SK-N-SH treated with all-trans-retinoic acid at 6 μM for 48 hours (cell line): ENCODE measurements around the gene FGF14.
A peak's percentile ranks its signal among the peaks of the same experiment; 100 is the strongest.

Source experiments
- ATAC-seq: fragments of 200-7000 bp; cut with Tn5 transposase; 3 replicates; pipeline ENCODE4 v1.9.1; 2020; ENCODE audit warnings: mild to moderate bottlenecking, moderate library complexity
- ARNTL ChIP-seq: fragments of 450-650 bp; formaldehyde crosslinking; IDR thresholded peaks from 2 replicates; pipeline ENCODE4 v1.5.0; 2020; ENCODE audit warnings: low read depth, mild to moderate bottlenecking, moderate library complexity, borderline replicate concordance
- BACH2 ChIP-seq: fragments of 250-450 bp; sonication (Bioruptor Pico); IDR thresholded peaks from 2 replicates; pipeline ENCODE4 v1.9.0; 2021; ENCODE audit warnings: mild to moderate bottlenecking, borderline replicate concordance
- CSDC2 ChIP-seq: fragments of 250-450 bp; sonication (Bioruptor Pico); IDR thresholded peaks from 2 replicates; pipeline ENCODE4 v1.5.0; 2020; ENCODE audit warnings: mild to moderate bottlenecking, moderate library complexity
- ESRRG ChIP-seq: fragments of 250-450 bp; sonication (Bioruptor Pico); IDR thresholded peaks from 2 replicates; pipeline ENCODE4 v1.6.1; 2021; ENCODE audit warnings: mild to moderate bottlenecking
- GLIS3 ChIP-seq: fragments of 250-450 bp; sonication (Bioruptor Pico); IDR thresholded peaks from 2 replicates; pipeline ENCODE4 v1.5.0; 2020; ENCODE audit warnings: mild to moderate bottlenecking, moderate library complexity
- ISL1 ChIP-seq: fragments of 250-450 bp; sonication (Bioruptor Pico); IDR thresholded peaks from 2 replicates; pipeline ENCODE4 v2.1.2; 2022; ENCODE audit warnings: mild to moderate bottlenecking, moderate library complexity
- OSR1 ChIP-seq: fragments of 250-450 bp; sonication (Bioruptor Pico); IDR thresholded peaks from 2 replicates; pipeline ENCODE4 v1.8.0; 2022; ENCODE audit warnings: moderate library complexity, mild to moderate bottlenecking, inconsistent platforms
- PPARA ChIP-seq: fragments of 250-450 bp; sonication (Bioruptor Pico); IDR thresholded peaks from 2 replicates; pipeline ENCODE4 v1.5.0; 2020; ENCODE audit warnings: mild to moderate bottlenecking, borderline replicate concordance
- SNAI2 ChIP-seq: fragments of 250-450 bp; sonication (Bioruptor Pico); IDR thresholded peaks from 2 replicates; pipeline ENCODE4 v1.5.0; 2020; ENCODE audit warnings: mild to moderate bottlenecking, moderate library complexity
- TCF4 ChIP-seq: fragments of 250-450 bp; sonication (Bioruptor Pico); IDR thresholded peaks from 2 replicates; pipeline ENCODE4 v1.8.0; 2021; ENCODE audit warnings: mild to moderate bottlenecking, moderate library complexity, borderline replicate concordance
- TOX ChIP-seq: fragments of 250-450 bp; sonication (Bioruptor Pico); IDR thresholded peaks from 2 replicates; pipeline ENCODE4 v1.8.0; 2021; ENCODE audit warnings: mild to moderate bottlenecking, moderate library complexity, borderline replicate concordance
- ZC3H10 ChIP-seq: fragments of 250-450 bp; sonication (Bioruptor Pico); IDR thresholded peaks from 2 replicates; pipeline ENCODE4 v1.5.1; 2021; ENCODE audit warnings: mild to moderate bottlenecking, moderate library complexity
- ZFP3 ChIP-seq: fragments of 250-450 bp; sonication (Bioruptor Pico); IDR thresholded peaks from 2 replicates; pipeline ENCODE4 v1.5.0; 2020; ENCODE audit warnings: mild to moderate bottlenecking, moderate library complexity
- ZFP30 ChIP-seq: fragments of 450-650 bp; formaldehyde crosslinking; IDR thresholded peaks from 2 replicates; pipeline ENCODE4 v1.5.0; 2022; ENCODE audit warnings: mild to moderate bottlenecking, moderate library complexity
- ZNF565 ChIP-seq: fragments of 450-650 bp; formaldehyde crosslinking; conservative IDR thresholded peaks from 2 replicates; pipeline ENCODE4 v1.5.0; 2020; ENCODE audit warnings: low read depth, mild to moderate bottlenecking, moderate library complexity
- ZNF70 ChIP-seq: fragments of 450-650 bp; formaldehyde crosslinking; IDR thresholded peaks from 2 replicates; pipeline ENCODE4 v1.5.0; 2020; ENCODE audit warnings: mild to moderate bottlenecking, moderate library complexity
- ZNF8 ChIP-seq: fragments of 450-650 bp; formaldehyde crosslinking; IDR thresholded peaks from 2 replicates; pipeline ENCODE4 v1.5.0; 2020; ENCODE audit warnings: mild to moderate bottlenecking, moderate library complexity
- TF ChIP-seq, protein P1 (sequence below): fragments of 250-450 bp; sonication (Bioruptor Pico); IDR thresholded peaks from 2 replicates; pipeline ENCODE4 v1.5.0; 2020; ENCODE audit warnings: mild to moderate bottlenecking, moderate library complexity
- TF ChIP-seq, protein P2 (sequence below): fragments of 250-450 bp; sonication (Bioruptor Pico); IDR thresholded peaks from 2 replicates; pipeline ENCODE4 v1.5.1; 2020; ENCODE audit warnings: low read depth, mild to moderate bottlenecking, moderate library complexity
- TF ChIP-seq, protein P3 (sequence below): fragments of 250-450 bp; sonication (Bioruptor Pico); IDR thresholded peaks from 2 replicates; pipeline ENCODE4 v1.8.0; 2020; ENCODE audit warnings: mild to moderate bottlenecking, moderate library complexity, borderline replicate concordance
- TF ChIP-seq, protein P4 (sequence below): fragments of 250-450 bp; sonication (Bioruptor Pico); IDR thresholded peaks from 2 replicates; pipeline ENCODE4 v1.5.1; 2021; ENCODE audit warnings: mild to moderate bottlenecking, moderate library complexity

The FGF14 gene

DNA sequence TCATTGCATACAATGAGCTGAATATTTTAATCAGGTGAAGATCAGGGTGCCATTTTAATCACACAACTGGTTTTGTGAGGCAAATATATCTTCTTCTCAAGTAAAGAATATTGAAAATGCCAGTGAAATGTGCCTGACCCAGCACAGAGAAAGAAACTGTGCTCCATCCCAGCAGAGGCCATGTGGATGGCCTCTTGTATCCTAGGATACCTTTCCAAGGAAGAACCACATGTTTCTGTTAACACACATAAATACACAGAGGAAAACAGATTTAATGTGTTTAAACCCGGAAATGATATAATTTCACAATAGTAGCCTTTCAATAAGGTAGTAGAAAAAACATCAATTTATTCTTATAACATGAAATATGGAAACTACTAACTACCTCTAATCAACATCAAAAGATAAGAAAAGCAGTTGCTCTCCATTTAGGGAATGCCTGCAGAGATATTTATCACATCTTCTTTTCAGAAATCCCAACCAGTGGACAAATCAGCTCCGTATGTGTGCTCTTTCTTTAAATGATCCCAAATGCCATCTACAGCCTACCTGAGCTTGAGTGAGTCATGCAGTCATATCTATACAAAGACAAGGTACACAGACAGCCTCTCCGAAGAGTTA lies 157.1 kb downstream of the FGF14 start:
- 0 out of 2 replicates have a peak, but pooled peaks have one; percentile 25 for TF ChIP-seq SNAI2 (CRISPR knock-in tag)
- TF ChIP-seq ZNF70, result peak; percentile 27; the same call in 1 of the 2 replicates
- TF ChIP-seq, protein P1, sequence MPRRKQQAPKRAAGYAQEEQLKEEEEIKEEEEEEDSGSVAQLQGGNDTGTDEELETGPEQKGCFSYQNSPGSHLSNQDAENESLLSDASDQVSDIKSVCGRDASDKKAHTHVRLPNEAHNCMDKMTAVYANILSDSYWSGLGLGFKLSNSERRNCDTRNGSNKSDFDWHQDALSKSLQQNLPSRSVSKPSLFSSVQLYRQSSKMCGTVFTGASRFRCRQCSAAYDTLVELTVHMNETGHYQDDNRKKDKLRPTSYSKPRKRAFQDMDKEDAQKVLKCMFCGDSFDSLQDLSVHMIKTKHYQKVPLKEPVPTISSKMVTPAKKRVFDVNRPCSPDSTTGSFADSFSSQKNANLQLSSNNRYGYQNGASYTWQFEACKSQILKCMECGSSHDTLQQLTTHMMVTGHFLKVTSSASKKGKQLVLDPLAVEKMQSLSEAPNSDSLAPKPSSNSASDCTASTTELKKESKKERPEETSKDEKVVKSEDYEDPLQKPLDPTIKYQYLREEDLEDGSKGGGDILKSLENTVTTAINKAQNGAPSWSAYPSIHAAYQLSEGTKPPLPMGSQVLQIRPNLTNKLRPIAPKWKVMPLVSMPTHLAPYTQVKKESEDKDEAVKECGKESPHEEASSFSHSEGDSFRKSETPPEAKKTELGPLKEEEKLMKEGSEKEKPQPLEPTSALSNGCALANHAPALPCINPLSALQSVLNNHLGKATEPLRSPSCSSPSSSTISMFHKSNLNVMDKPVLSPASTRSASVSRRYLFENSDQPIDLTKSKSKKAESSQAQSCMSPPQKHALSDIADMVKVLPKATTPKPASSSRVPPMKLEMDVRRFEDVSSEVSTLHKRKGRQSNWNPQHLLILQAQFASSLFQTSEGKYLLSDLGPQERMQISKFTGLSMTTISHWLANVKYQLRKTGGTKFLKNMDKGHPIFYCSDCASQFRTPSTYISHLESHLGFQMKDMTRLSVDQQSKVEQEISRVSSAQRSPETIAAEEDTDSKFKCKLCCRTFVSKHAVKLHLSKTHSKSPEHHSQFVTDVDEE, result peak; percentile 84; the same call in 1 of the 2 replicates
- TF ChIP-seq, protein P2, sequence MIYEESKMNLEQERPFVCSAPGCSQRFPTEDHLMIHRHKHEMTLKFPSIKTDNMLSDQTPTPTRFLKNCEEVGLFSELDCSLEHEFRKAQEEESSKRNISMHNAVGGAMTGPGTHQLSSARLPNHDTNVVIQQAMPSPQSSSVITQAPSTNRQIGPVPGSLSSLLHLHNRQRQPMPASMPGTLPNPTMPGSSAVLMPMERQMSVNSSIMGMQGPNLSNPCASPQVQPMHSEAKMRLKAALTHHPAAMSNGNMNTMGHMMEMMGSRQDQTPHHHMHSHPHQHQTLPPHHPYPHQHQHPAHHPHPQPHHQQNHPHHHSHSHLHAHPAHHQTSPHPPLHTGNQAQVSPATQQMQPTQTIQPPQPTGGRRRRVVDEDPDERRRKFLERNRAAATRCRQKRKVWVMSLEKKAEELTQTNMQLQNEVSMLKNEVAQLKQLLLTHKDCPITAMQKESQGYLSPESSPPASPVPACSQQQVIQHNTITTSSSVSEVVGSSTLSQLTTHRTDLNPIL, result no peak
- TF ChIP-seq ISL1, result peak; percentile 59
- TF ChIP-seq, protein P3, sequence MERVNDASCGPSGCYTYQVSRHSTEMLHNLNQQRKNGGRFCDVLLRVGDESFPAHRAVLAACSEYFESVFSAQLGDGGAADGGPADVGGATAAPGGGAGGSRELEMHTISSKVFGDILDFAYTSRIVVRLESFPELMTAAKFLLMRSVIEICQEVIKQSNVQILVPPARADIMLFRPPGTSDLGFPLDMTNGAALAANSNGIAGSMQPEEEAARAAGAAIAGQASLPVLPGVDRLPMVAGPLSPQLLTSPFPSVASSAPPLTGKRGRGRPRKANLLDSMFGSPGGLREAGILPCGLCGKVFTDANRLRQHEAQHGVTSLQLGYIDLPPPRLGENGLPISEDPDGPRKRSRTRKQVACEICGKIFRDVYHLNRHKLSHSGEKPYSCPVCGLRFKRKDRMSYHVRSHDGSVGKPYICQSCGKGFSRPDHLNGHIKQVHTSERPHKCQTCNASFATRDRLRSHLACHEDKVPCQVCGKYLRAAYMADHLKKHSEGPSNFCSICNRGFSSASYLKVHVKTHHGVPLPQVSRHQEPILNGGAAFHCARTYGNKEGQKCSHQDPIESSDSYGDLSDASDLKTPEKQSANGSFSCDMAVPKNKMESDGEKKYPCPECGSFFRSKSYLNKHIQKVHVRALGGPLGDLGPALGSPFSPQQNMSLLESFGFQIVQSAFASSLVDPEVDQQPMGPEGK (CRISPR knock-in tag), result no peak
- TF ChIP-seq TCF4, result peak; percentile 91
- no peak for ATAC-seq

DNA sequence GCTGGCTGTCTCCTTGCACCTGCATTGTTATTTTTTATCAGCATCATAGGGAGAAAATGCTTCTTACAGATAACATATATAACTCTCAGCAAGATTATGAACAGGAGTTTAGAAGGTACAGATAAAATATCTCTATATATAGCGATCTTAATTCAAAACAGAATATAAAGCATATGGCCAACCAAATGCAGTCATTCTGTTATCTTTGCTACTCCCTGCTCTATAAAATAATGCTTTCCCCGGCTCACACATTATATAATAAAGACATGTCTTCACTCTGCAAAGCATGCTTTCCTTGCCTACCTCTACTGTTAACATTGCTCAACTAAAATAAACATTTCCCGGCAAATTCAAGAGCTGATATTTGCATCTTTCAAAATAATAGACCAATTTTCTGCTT lies 161.7 kb downstream of the FGF14 start:
- TF ChIP-seq GLIS3 (CRISPR knock-in tag) (no peak), TCF4 (peak; percentile 88), TOX (CRISPR knock-in tag) (no peak), CSDC2 (CRISPR knock-in tag) (no peak)
- no peak for ATAC-seq

DNA sequence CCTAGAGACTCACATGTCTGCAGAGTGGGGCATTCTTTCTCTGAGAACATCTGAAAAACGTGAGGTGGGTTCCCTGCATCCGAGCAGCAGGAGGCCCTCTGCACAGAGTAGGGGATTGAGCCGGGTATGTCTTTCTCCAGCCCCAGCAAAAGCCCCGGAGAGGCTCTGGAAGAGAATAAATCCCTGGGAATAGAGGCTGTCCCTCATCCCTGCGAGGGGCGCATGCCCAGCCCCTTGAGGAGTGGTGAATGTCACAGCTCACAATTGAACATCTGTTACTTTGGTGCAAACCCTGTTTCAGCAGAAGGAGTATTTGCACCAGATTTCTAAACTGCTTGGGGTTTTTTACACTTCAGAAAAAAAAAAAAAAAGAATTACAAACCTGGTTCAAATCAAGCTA lies 164.6 kb downstream of the FGF14 start:
- TF ChIP-seq, protein P2, result no peak
- TF ChIP-seq OSR1 (CRISPR knock-in tag) (no peak), CSDC2 (CRISPR knock-in tag) (no peak), BACH2 (CRISPR knock-in tag) (no peak), ISL1 (no peak), TOX (CRISPR knock-in tag) (no peak), ESRRG (CRISPR knock-in tag) (no peak), ZFP30 (no peak), ZNF70 (no peak), ZNF565 (CRISPR knock-in tag) (no peak), ZC3H10 (CRISPR knock-in tag) (no peak), ZNF8 (no peak), PPARA (CRISPR knock-in tag) (no peak), SNAI2 (CRISPR knock-in tag) (no peak), ARNTL (CRISPR knock-in tag) (no peak), TCF4 (no peak), ZFP3 (no peak)
- TF ChIP-seq, protein P1, result no peak
- TF ChIP-seq, protein P4, sequence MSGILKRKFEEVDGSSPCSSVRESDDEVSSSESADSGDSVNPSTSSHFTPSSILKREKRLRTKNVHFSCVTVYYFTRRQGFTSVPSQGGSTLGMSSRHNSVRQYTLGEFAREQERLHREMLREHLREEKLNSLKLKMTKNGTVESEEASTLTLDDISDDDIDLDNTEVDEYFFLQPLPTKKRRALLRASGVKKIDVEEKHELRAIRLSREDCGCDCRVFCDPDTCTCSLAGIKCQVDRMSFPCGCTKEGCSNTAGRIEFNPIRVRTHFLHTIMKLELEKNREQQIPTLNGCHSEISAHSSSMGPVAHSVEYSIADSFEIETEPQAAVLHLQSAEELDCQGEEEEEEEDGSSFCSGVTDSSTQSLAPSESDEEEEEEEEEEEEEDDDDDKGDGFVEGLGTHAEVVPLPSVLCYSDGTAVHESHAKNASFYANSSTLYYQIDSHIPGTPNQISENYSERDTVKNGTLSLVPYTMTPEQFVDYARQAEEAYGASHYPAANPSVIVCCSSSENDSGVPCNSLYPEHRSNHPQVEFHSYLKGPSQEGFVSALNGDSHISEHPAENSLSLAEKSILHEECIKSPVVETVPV (CRISPR knock-in tag), result no peak
- TF ChIP-seq, protein P3 (CRISPR knock-in tag), result no peak
- ATAC-seq, result no peak
